Liver (tissue), 9 donors: ENCODE measurements around the gene PTPRS. TPM values are rescaled to one million over a fixed set of nuclear protein-coding genes. Genes with fewer than 3 reads are reported as not detected.

ENCODE experiments used
- DNase-seq: peaks from one replicate; pipeline ENCODE4 v3.0.0-alpha.2; 2017; ENCODE audit warnings: low spot score
- H3K27ac ChIP-seq, 2 donors: one replicate each; pipeline ENCODE4 v1.7.0; 2013; ENCODE audit warnings: inconsistent platforms in 2 of 2, low read length in 2 of 2, control low read depth in 1 of 2, low read depth in 1 of 2, mild to moderate bottlenecking in 1 of 2
- H3K27me3 ChIP-seq, 4 donors: one replicate each; pipeline versions ENCODE4 v1.6.1 to v1.7.0; 2013; ENCODE audit warnings: low read length in 3 of 4, inconsistent platforms in 1 of 4, mild to moderate bottlenecking in 1 of 4, moderate library complexity in 1 of 4; ENCODE audit not compliant: control insufficient read depth in 4 of 4, insufficient read depth in 4 of 4
- H3K36me3 ChIP-seq, 4 donors: one replicate each; pipeline versions ENCODE4 v1.6.1 to v1.7.0; 2013; ENCODE audit warnings: low read length in 3 of 4, mild to moderate bottlenecking in 3 of 4, low read depth in 1 of 4, moderate library complexity in 1 of 4; ENCODE audit not compliant: control insufficient read depth in 4 of 4, insufficient read depth in 3 of 4
- H3K4me1 ChIP-seq, 4 donors: one replicate each; pipeline versions ENCODE4 v1.6.1 to v1.7.0; 2013; ENCODE audit warnings: low read length in 3 of 4, mild to moderate bottlenecking in 3 of 4, moderate library complexity in 1 of 4; ENCODE audit not compliant: control insufficient read depth in 4 of 4, insufficient read depth in 4 of 4
- H3K4me3 ChIP-seq, 3 donors: one replicate each; pipeline versions ENCODE4 v1.6.1 to v1.7.0; 2013; ENCODE audit warnings: low read length in 3 of 3, control low read depth in 1 of 3, low read depth in 1 of 3, mild to moderate bottlenecking in 1 of 3
- H3K9ac ChIP-seq, 2 donors: one replicate each; pipeline ENCODE4 v1.7.0; 2013; ENCODE audit warnings: low read length in 2 of 2, mild to moderate bottlenecking in 2 of 2, moderate library complexity in 2 of 2, control low read depth in 1 of 2, low read depth in 1 of 2
- H3K9me3 ChIP-seq, 4 donors: one replicate each; pipeline versions ENCODE4 v1.6.1 to v1.7.0; 2013; ENCODE audit warnings: low read length in 3 of 4; ENCODE audit not compliant: control insufficient read depth in 4 of 4
- EGR1 ChIP-seq, 2 donors: IDR thresholded peaks; 2 replicates each; pipeline ENCODE4 v1.6.1; 2016 to 2018; ENCODE audit warnings: antibody characterized with exemption in 2 of 2, low read depth in 2 of 2
- FOXA1 ChIP-seq: IDR thresholded peaks from 2 replicates; pipeline ENCODE4 v1.6.1; 2016; ENCODE audit warnings: antibody characterized with exemption
- FOXA2 ChIP-seq: IDR thresholded peaks from 2 replicates; pipeline ENCODE4 v1.6.1; 2016; ENCODE audit warnings: antibody characterized with exemption
- GABPA ChIP-seq, 2 donors: IDR thresholded peaks in 1 of 2; conservative IDR thresholded peaks in 1 of 2; 2 replicates each; pipeline ENCODE4 v1.6.1; 2016; ENCODE audit warnings: antibody characterized with exemption in 2 of 2, mild to moderate bottlenecking in 1 of 2, moderate library complexity in 1 of 2
- HNF4A ChIP-seq, 2 donors: conservative IDR thresholded peaks; 2 replicates each; pipeline ENCODE4 v1.6.1; 2016; ENCODE audit warnings: antibody characterized with exemption in 2 of 2, mild to moderate bottlenecking in 2 of 2
- HNF4G ChIP-seq: IDR thresholded peaks from 2 replicates; pipeline ENCODE4 v1.6.1; 2016; ENCODE audit warnings: antibody characterized with exemption
- JUND ChIP-seq, 2 donors: IDR thresholded peaks; 2 replicates each; pipeline ENCODE4 v1.6.1; 2016; ENCODE audit warnings: antibody characterized with exemption in 2 of 2
- NR2F2 ChIP-seq: IDR thresholded peaks from 2 replicates; pipeline ENCODE4 v1.6.1; 2016; ENCODE audit warnings: antibody characterized with exemption
- RAD21 ChIP-seq, 2 donors: IDR thresholded peaks; 2 replicates each; pipeline ENCODE4 v1.6.1; 2016; ENCODE audit warnings: antibody characterized with exemption in 2 of 2, mild to moderate bottlenecking in 2 of 2
- REST ChIP-seq: IDR thresholded peaks from 2 replicates; pipeline ENCODE4 v1.6.1; 2016; ENCODE audit warnings: antibody characterized with exemption, mild to moderate bottlenecking
- RXRA ChIP-seq, 2 donors: IDR thresholded peaks; 2 replicates each; pipeline ENCODE4 v1.6.1; 2017 to 2018; ENCODE audit warnings: antibody characterized with exemption in 2 of 2, mild to moderate bottlenecking in 1 of 2
- SP1 ChIP-seq: IDR thresholded peaks from 2 replicates; pipeline ENCODE4 v1.6.1; 2018; ENCODE audit warnings: antibody characterized with exemption, mild to moderate bottlenecking
- TAF1 ChIP-seq: conservative IDR thresholded peaks from 2 replicates; pipeline ENCODE4 v1.6.1; 2016; ENCODE audit warnings: antibody characterized with exemption, mild to moderate bottlenecking
- YY1 ChIP-seq: IDR thresholded peaks from 2 replicates; pipeline ENCODE4 v1.6.1; 2016; ENCODE audit warnings: antibody characterized with exemption, mild to moderate bottlenecking
- ZBTB33 ChIP-seq: IDR thresholded peaks from 2 replicates; pipeline ENCODE4 v1.6.1; 2016; ENCODE audit warnings: antibody characterized with exemption
- WGBS: extraction: QIAGEN DNeasy Blood & Tissue Kit; methylation state at CpG from one replicate; pipeline ENCODE4 v1.1.7; 2013; 5-methylcytosine and 5-hydroxymethylcytosine counted together
- polyA plus RNA-seq, 2 donors: library from polyadenylated mRNA; stranded (reverse) in 1 of 2; unstranded in 1 of 2; fragments of 200-250 nt in 1 of 2; fragments of >200 nt in 1 of 2; fragmentation: Nextera tagmentation in 1 of 2; extraction: Ambion mirVana in 1 of 2; gene quantifications; one replicate each; pipeline versions ENCODE4 v1.2.1 to v1.2.3, GENCODE V29; 2013 to 2015
- total RNA-seq, 2 donors: library from RNA; depleted of rRNA; stranded (reverse); fragments of >200 nt; gene quantifications; one replicate each; pipeline ENCODE4 v1.2.3, GENCODE V29; 2014
- TF ChIP-seq, protein P1 (sequence below): fragments of 150-350 bp; IDR thresholded peaks from 2 replicates; pipeline ENCODE4 v1.5.1; 2017; ENCODE audit warnings: improper control_type of control experiment, low read depth, low read length; ENCODE audit not compliant: missing input control
- TF ChIP-seq, protein P2 (sequence below): IDR thresholded peaks from 2 replicates; pipeline ENCODE4 v1.6.1; 2016; ENCODE audit warnings: antibody characterized with exemption
- TF ChIP-seq, protein P3 (sequence below): IDR thresholded peaks from 2 replicates; pipeline ENCODE4 v1.6.1; 2016; ENCODE audit warnings: antibody characterized with exemption
- donor health status: healthy.
- donor health status: healthy.
- donor health status: healthy.
- donor health status: healthy.
- donor health status: healthy.

The PTPRS gene
- total and polyA plus RNA-seq, 4 donors = 1.3 to 49.7 (median 20.2) TPM

DNA sequence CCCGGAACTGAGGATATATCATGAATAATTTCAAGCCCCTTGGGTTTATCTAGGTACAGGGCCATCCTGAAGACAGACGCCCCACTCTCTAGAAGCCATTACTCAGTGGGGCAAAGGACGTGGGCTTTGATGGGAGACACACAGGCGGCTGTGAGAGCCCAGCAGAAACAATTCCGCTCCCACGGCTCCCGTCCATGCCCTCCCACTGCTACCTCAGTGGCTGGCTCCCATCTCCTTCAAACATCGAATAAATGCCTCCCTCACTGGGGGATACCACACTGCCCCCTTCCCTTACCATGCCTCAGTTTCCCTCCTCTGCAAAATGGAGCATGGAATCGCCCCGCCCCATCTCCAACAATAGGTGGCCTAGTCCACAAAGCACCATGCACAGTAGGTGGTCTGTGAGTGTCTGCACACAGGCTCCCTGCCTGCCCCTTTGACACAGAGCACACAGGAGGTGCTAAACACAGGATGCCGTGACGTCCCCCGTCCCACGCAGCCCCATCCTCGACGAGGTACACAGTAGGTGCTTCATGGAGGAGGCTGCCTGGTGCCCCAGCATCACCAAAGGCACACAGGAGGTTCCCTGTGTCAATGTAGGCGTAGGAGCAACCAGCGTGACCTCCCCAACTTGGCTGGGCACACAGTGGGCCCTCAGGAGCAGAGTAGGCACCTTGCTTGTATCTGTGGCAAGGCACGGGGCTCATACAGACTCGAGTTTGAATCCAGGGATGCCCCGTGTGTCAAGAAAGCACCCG is 46.0 kb downstream of the PTPRS start:
- Histone ChIP-seq H3K9ac (no peak overlapping the region), H3K27ac (no peak overlapping the region), H3K9me3 (no peaks in the 10 kb centered on the region), H3K4me1 (peaks cover 1 to 14% (median 8%) of the 10 kb centered on the region in 4 donors), H3K4me3 (no peak overlapping the region), H3K36me3 (no peaks in the 10 kb centered on the region), H3K27me3 (no peaks in the 10 kb centered on the region)
- TF ChIP-seq RXRA (IDR thresholded peaks at IDR 0.05) = no peak
- no peak for TF ChIP-seq REST
- TF ChIP-seq, protein P1, sequence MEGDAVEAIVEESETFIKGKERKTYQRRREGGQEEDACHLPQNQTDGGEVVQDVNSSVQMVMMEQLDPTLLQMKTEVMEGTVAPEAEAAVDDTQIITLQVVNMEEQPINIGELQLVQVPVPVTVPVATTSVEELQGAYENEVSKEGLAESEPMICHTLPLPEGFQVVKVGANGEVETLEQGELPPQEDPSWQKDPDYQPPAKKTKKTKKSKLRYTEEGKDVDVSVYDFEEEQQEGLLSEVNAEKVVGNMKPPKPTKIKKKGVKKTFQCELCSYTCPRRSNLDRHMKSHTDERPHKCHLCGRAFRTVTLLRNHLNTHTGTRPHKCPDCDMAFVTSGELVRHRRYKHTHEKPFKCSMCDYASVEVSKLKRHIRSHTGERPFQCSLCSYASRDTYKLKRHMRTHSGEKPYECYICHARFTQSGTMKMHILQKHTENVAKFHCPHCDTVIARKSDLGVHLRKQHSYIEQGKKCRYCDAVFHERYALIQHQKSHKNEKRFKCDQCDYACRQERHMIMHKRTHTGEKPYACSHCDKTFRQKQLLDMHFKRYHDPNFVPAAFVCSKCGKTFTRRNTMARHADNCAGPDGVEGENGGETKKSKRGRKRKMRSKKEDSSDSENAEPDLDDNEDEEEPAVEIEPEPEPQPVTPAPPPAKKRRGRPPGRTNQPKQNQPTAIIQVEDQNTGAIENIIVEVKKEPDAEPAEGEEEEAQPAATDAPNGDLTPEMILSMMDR = no peak
- no peak for TF ChIP-seq NR2F2
- TF ChIP-seq, protein P2, sequence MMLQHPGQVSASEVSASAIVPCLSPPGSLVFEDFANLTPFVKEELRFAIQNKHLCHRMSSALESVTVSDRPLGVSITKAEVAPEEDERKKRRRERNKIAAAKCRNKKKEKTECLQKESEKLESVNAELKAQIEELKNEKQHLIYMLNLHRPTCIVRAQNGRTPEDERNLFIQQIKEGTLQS = no peak
- no peak for TF ChIP-seq JUND (IDR thresholded peaks at IDR 0.05)
- no peak for TF ChIP-seq RAD21 (IDR thresholded peaks at IDR 0.05)
- no peak for TF ChIP-seq FOXA1
- TF ChIP-seq, protein P3, sequence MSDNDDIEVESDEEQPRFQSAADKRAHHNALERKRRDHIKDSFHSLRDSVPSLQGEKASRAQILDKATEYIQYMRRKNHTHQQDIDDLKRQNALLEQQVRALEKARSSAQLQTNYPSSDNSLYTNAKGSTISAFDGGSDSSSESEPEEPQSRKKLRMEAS = no peak
- TF ChIP-seq FOXA2 = no peak
- TF ChIP-seq TAF1 = no peak
- no peak for TF ChIP-seq SP1
- no peak for TF ChIP-seq YY1
- no peak for TF ChIP-seq HNF4G
- no peak for TF ChIP-seq HNF4A (conservative IDR thresholded peaks at IDR 0.05)
- TF ChIP-seq EGR1 (IDR thresholded peaks at IDR 0.05; ENCODE audit: low read depth in 2 of 2) = no peak
- TF ChIP-seq ZBTB33 = no peak
- no peak for TF ChIP-seq GABPA (IDR thresholded peaks at IDR 0.05 in 1 of 2, conservative IDR thresholded peaks at IDR 0.05 in 1 of 2)
- 83% methylated on average over 22 of the region's 22 CpGs for WGBS
- DNase-seq = no peak
